ENCODE results near the gene TTLL8. TPM values are rescaled to one million over a fixed set of nuclear protein-coding genes. Genes with fewer than 3 reads are reported as not detected.

Gene TTLL8
- total and polyA plus RNA-seq, 2 of the 8 experiments (the other 6 are each of a cell fraction or from before 2014, with no cell fraction given): not detected

GRCh38 chr22:50007057-50007511, 51.0 kb downstream of the TTLL8 start (continued):
- no peak for TF ChIP-seq CHD7 (IDR thresholded peaks at IDR 0.05; ENCODE audit: insufficient replicate concordance, low read length)
- TF ChIP-seq CEBPB (IDR thresholded peaks at IDR 0.05; ENCODE audit: low read depth, low read length): no peak

All from H1 (cell line).